Upper lobe of left lung (tissue), 6 donors: Measurements from ENCODE around the gene PNPLA5. TPM values are rescaled to one million over a fixed set of nuclear protein-coding genes. Genes with fewer than 3 reads are reported as not detected.

Experiments used
- ATAC-seq, 2 donors: fragments of 200-7000 bp; cut with Tn5 transposase; one replicate each; pipeline ENCODE4 v1.9.1; 2022; ENCODE audit warnings: mild to moderate bottlenecking in 2 of 2, moderate library complexity in 2 of 2; ENCODE audit not compliant: low FRiP score in 2 of 2
- DNase-seq, 2 donors: peaks; one replicate each; pipeline ENCODE4 v3.0.0-alpha.2; 2019 to 2020
- H3K27ac ChIP-seq, 4 donors: fragments of 200-600 bp; sonication (generic); one replicate each; pipeline ENCODE4 v1.5.1; 2016 to 2019
- H3K27me3 ChIP-seq, 4 donors: fragments of 200-600 bp; sonication (generic); one replicate each; pipeline ENCODE4 v1.5.1; 2017 to 2019
- H3K36me3 ChIP-seq, 4 donors: fragments of 200-600 bp; sonication (generic); one replicate each; pipeline ENCODE4 v1.5.1; 2016 to 2019
- H3K4me1 ChIP-seq, 4 donors: fragments of 200-600 bp; sonication (generic); one replicate each; pipeline ENCODE4 v1.5.1; 2018 to 2019
- H3K4me3 ChIP-seq, 4 donors: fragments of 200-600 bp; sonication (generic); one replicate each; pipeline ENCODE4 v1.5.1; 2017 to 2019; ENCODE audit warnings: mild to moderate bottlenecking in 2 of 4, moderate library complexity in 1 of 4
- H3K9me3 ChIP-seq, 4 donors: fragments of 200-600 bp; sonication (generic); one replicate each; pipeline ENCODE4 v1.5.1; 2018 to 2019
- EP300 ChIP-seq, 4 donors: sonication (generic); formaldehyde crosslinking; IDR thresholded peaks; one replicate each; pipeline ENCODE4 v1.5.1; 2017; ENCODE audit warnings: antibody characterized with exemption in 4 of 4, control low read depth in 2 of 4
- POLR2A ChIP-seq, 4 donors: fragments of 450-650 bp; IDR thresholded peaks; one replicate each; pipeline ENCODE4 v1.5.1; 2016 to 2017; ENCODE audit warnings: antibody characterized with exemption in 4 of 4, mild to moderate bottlenecking in 2 of 4
- POLR2AphosphoS5 ChIP-seq, 2 donors: sonication (generic); formaldehyde crosslinking; IDR thresholded peaks; one replicate each; pipeline ENCODE4 v1.5.1; 2017; ENCODE audit warnings: antibody characterized with exemption in 2 of 2
- WGBS, 2 donors: methylation state at CpG; one replicate each; pipeline ENCODE4 v1.1.5; 2017 to 2018; 5-methylcytosine and 5-hydroxymethylcytosine counted together
- total RNA-seq, 6 donors: library from RNA; depleted of rRNA in 4 of 6; stranded (reverse); fragments of >200 nt in 4 of 6; gene quantifications; one replicate each; pipeline versions ENCODE4 v1.1.0 to v1.2.1, GENCODE V29; 2016 to 2021
- TF ChIP-seq, protein P1 (sequence below), 6 experiments: fragments of 450-650 bp in 4 of 6; fragments of 200-600 bp in 2 of 6; sonication (generic) in 2 of 6; IDR thresholded peaks; one replicate each; pipeline ENCODE4 v1.5.1; 2016 to 2019; ENCODE audit warnings: antibody characterized with exemption in 6 of 6
- donor health status: DM: no; HTN: no; CAD: no; lungs with moderate emphysema.
- donor health status: DM: no; HTN: yes; CAD: no; lungs with severe emphysema.

Gene PNPLA5
- total RNA-seq, 6 donors from 2014 or later: not detected

GRCh38 chr22:43857367-43857766 lies 34.4 kb downstream of the PNPLA5 start:
- no peak for TF ChIP-seq EP300 (IDR thresholded peaks at IDR 0.05)
- TF ChIP-seq, protein P1, sequence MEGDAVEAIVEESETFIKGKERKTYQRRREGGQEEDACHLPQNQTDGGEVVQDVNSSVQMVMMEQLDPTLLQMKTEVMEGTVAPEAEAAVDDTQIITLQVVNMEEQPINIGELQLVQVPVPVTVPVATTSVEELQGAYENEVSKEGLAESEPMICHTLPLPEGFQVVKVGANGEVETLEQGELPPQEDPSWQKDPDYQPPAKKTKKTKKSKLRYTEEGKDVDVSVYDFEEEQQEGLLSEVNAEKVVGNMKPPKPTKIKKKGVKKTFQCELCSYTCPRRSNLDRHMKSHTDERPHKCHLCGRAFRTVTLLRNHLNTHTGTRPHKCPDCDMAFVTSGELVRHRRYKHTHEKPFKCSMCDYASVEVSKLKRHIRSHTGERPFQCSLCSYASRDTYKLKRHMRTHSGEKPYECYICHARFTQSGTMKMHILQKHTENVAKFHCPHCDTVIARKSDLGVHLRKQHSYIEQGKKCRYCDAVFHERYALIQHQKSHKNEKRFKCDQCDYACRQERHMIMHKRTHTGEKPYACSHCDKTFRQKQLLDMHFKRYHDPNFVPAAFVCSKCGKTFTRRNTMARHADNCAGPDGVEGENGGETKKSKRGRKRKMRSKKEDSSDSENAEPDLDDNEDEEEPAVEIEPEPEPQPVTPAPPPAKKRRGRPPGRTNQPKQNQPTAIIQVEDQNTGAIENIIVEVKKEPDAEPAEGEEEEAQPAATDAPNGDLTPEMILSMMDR (IDR thresholded peaks at IDR 0.05): no peak
- no peak for TF ChIP-seq POLR2AphosphoS5 (IDR thresholded peaks at IDR 0.05)
- TF ChIP-seq POLR2A (IDR thresholded peaks at IDR 0.05): no peak
- Histone ChIP-seq H3K4me3 (no peak overlapping the region), H3K27me3 (peaks cover 0 to 10% (median 4%) of the 10 kb centered on the region in 4 donors), H3K27ac (no peak overlapping the region), H3K4me1 (peaks cover 0 to 10% (median 0%) of the 10 kb centered on the region in 4 donors), H3K9me3 (peaks cover 0 to 6% (median 0%) of the 10 kb centered on the region in 4 donors), H3K36me3 (no peaks in the 10 kb centered on the region)
- ATAC-seq (no peak), DNase-seq (no peak)

GRCh38 chr22:43855431-43855830 lies 36.4 kb downstream of the PNPLA5 start:
- H3K27ac ChIP-seq: no peak overlapping the region
- H3K36me3 ChIP-seq: no peaks in the 10 kb centered on the region
- DNase-seq (no peak), ATAC-seq (no peak)
- 73 to 89% methylated on average over 3 to 4 of the region's 4 CpGs for WGBS, 2 donors
- TF ChIP-seq, protein P1 (IDR thresholded peaks at IDR 0.05): no peak
- TF ChIP-seq POLR2AphosphoS5 (IDR thresholded peaks at IDR 0.05) (no peak), POLR2A (IDR thresholded peaks at IDR 0.05) (no peak), EP300 (IDR thresholded peaks at IDR 0.05) (no peak)
- no peaks in the 10 kb centered on the region for H3K27me3 ChIP-seq
- H3K4me3 ChIP-seq: no peak overlapping the region
- no peaks in the 10 kb centered on the region for H3K4me1 ChIP-seq
- H3K9me3 ChIP-seq: peaks cover 0 to 6% (median 0%) of the 10 kb centered on the region in 4 donors

DNA sequence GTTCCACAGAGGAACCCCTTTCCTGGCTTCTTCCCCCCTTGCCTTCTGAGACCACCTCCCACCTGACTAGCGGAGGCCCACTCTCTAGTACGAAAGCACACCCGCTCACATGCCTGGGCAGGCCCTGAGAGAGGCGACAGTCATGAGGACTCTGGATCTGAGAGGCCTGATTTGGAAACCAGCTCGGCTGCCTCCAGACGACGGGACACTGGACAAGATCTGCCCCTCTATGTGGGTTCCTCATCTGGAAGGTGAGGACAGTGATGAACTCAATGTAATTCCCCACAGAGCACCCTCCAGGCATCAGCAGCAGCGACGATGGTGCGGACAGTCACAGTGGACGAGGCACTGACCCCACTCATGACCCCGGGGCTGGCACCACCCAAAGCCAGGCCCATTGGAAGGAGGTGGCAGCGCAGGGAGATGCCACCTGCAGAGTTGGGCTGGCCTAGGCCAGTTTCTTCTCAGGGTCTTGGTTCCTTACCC lies 37.0 kb downstream of the PNPLA5 start:
- 89 to 91% methylated on average over 10 to 12 of the region's 13 CpGs for WGBS, 2 donors
- H3K27ac ChIP-seq: no peak overlapping the region
- DNase-seq: no peak

GRCh38 chr22:43854121-43854785 lies 37.6 kb downstream of the PNPLA5 start:
- Histone ChIP-seq H3K9me3 (peaks cover 0 to 6% (median 0%) of the 10 kb centered on the region in 4 donors), H3K36me3 (no peaks in the 10 kb centered on the region), H3K4me3 (no peak overlapping the region), H3K27ac (no peak overlapping the region), H3K27me3 (no peaks in the 10 kb centered on the region), H3K4me1 (no peaks in the 10 kb centered on the region)
- ATAC-seq (no peak), DNase-seq (no peak)
- WGBS, 2 donors: 81 to 87% methylated on average over 14 of the region's 14 CpGs
- TF ChIP-seq EP300 (IDR thresholded peaks at IDR 0.05) (no peak), POLR2A (IDR thresholded peaks at IDR 0.05) (no peak), POLR2AphosphoS5 (IDR thresholded peaks at IDR 0.05) (no peak)
- TF ChIP-seq, protein P1 (IDR thresholded peaks at IDR 0.05): no peak

More for the DNA sequence above, 37.0 kb downstream of the PNPLA5 start:
- Histone ChIP-seq H3K36me3 (no peaks in the 10 kb centered on the region), H3K4me3 (no peak overlapping the region), H3K9me3 (peaks cover 0 to 6% (median 0%) of the 10 kb centered on the region in 4 donors), H3K27me3 (no peaks in the 10 kb centered on the region), H3K4me1 (no peaks in the 10 kb centered on the region)
- TF ChIP-seq POLR2AphosphoS5 (IDR thresholded peaks at IDR 0.05) (no peak), EP300 (IDR thresholded peaks at IDR 0.05) (no peak), POLR2A (IDR thresholded peaks at IDR 0.05) (no peak)
- TF ChIP-seq, protein P1 (IDR thresholded peaks at IDR 0.05): no peak
- ATAC-seq: no peak
